ENCODE measurements around the gene HAO1.
"Not testable (repeated sequence)": the region's sequence is repeated elsewhere in the genome, so short reads cannot be mapped to it uniquely, and the experiment has no call there.

The HAO1 gene

DNA sequence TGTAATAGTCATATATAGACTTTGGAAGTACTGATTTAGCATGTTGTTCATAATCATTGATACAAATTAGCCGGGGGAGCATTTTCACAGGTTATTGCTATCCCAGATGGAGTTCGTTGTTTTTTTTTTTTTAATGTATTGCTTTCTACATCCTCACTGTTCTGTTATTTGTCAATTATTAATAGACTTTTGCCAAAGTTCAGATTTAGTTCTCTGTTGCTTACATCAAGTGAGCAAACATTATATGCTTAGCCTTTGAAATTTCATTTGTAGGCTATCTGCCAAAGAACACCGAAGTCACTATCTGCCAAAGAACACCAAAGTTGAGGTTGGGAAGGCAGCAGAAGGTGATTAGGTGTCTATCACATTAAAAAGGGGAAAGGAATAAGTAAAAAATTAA lies at the start of gene HAO1:
TSS of gene HAO1 (minus strand) at position 118 of the 400 bp plus-strand sequence. CDS start at position 82, 36 bp downstream.
- DNase-seq: no peak

DNA sequence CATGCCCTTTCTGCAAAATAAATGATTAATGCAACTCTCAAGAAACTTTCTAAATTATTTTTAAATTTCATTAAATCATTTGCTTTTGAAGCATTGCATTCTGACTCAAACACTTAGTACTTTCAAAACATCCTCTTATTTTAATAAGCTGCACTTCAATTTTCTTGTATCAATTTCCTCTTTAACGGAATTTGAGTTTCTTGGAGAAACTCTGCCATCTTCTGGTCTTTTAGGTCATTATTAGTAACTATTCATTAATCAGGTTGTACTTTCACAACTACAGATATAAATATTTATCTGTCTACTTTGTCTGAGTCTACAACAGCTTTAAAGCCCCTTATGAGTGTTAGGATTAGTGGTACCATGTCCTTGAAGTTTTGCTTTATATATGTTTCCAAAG lies 49.1 kb upstream of the HAO1 start:
- no peak for DNase-seq

- no peak for DNase-seq
These were observed 45.7 kb upstream of the HAO1 start for GRCh38 chr20:7985916-7986315.

DNA sequence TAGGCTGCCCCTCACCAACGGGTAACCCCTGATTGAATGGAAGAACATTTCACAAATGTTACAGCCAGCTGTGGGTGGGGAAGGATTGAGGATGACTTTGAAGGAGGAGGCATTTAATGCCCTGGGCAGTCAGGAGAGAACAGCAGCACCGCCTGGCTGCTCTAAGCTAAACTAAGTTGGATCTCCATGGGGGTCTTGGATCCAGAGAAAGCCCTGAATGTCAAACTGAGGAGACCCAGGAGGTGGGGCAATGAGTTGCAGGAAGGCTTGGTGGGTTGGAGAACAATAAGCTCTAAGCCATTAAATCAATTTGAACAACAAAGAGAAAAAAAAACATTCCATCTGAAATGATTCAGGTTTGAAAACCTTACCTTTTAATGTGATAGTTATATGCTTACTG lies 43.9 kb upstream of the HAO1 start:
- no peak for DNase-seq

- DNase-seq: no peak
These were observed 41.1 kb upstream of the HAO1 start for GRCh38 chr20:7981374-7981773.

DNA sequence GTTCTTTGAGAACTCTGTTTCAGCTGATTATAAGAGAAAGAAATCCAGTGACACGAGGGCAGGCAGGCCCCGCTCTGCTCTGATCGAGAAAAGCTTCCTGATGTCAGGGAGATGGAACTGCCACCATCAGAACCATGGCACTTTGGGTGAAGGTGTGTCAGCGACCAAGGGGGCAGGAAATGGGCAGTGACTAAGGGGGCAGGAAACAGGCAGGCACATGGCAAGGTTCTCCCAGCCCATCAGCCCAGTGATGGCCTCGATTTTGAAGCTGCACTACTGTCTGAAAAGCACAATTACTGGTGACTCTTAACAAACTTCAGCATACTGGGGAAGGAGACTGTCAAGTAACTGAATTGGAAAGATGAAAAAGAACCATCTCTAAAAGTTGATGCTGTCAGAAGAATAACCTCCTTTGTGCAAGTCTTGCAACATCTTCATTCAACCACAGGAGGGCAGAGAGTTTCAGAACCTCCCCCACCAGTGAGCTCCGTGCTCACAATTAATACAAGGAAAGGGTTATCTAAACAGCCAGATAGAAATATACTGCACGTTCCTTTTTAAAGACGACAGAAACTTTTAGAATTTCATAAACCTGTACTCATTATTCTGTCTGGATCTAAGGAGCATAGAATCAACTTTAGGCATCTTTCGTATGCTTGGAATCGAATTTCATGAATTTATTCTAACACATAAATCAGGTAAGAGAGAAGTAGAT lies 40.2 kb upstream of the HAO1 start:
- DNase-seq: no peak

DNA sequence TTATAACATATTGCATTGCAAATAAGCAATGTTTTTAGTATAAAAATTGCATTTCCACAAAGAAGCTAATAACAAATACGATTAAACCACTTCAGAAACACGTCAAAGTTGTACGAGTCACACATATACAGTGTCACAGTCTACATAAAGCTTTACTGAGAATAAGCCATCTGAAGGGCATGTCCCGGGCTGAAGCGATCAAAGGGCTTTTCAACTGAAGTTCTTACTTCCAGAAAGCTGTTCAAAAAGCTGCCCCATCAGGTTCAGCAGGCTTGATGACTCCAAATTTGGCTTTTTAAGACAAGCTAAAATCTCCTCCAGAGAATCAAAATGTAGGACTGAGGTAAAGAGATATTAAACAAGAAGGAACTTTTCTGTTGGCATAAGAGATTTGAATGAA lies 37.5 kb upstream of the HAO1 start:
- no peak for DNase-seq

DNA sequence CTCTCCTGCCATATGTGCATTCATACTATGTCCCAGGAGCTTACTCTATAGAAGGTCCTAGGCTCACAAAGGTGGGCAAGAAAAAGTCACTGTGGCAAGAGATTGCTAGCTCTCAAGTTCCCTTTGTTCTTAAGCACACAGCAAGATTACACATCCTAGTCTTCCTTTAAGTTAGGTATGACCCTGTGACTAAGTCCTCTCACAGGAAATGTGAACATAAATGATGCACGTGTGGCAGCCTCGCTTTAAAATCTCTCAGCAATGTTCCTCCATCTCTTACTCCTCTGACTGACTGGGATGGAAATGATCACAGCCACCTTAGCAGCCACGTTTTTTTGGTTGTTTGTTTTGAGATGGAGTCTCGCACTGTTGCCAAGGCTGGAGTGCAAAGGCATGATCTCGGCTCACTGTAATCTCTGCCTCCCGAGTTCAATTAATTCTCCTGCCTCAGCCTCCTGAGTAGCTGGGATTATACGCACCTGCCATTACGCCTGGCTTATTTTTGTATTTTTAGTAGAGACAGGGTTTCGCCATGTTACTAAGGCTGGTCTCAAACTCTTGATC lies 35.7 kb upstream of the HAO1 start:
- DNase-seq: no peak

GRCh38 chr20:7974785-7975435 lies 34.7 kb upstream of the HAO1 start:
- no peak for DNase-seq

- no peak for DNase-seq
These were observed 31.4 kb upstream of the HAO1 start for GRCh38 chr20:7971536-7972280.

DNA sequence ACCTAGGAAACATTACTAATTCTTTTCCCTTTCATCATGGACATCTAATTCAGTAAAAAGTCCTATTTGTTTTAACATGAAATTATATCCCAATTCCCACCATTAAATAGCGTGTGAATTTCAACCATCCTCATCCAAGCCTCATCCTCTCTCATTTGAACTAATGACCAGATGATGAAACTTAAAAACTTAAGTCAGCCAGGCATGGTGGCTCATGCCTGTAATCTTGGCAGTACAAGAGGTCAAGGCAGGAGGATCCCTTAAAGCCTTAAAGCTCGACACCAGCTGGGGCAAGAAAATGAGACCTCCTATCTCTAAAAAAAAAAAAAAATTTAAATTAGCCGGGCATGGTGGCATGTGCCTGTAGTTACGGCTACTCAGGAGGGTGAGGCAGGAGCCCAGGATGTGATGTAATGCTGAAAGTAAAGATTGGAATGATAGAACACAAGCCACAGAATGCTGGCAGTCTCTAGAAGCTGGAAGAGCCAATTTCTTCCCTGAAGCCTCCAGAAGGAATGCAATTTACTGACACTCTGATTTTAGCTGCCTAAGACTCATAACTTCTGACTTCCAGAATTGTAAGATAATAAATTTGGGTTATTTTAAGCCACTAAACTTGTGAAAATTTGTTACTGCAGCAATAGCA lies 27.1 kb upstream of the HAO1 start:
- DNase-seq: no peak

DNA sequence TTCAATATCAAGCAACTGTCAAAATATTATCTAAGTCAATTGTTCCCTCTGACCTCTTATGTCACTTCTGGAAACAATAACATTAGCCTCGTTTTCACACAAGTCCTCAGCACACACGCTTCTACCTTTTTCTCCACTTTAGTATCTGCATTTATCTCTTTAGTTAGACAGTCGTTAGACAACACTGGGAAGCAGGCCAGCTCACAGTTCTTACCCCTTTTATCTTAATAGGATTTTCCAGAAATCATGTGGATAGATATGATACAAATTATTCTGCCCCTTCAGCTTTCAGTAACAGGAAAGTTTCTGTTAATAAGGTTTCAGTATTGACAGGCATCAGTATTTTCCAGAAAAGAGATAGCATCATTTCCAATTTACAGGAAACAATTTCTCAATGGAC lies 25.9 kb upstream of the HAO1 start:
- no peak for DNase-seq

DNA sequence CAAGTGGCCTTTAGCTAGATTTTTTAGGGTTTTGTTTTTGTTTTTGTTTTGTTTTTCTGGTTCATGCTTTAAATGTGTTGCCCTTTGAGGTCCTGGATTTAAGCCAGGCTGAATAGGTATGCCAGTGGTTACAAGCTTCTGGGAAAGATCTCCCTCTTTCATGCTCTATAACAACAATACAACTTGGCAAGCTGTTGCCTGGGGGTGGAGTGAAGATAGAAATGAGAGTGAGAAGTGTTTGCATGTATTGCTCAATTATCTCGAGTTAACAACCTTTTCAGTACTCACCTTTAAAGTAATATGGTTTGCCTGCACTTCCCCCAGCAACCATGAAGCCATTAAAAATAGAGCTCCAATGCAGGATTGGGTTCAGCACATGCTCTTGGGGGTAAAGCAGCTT lies 19.2 kb upstream of the HAO1 start:
- DNase-seq: no peak

DNA sequence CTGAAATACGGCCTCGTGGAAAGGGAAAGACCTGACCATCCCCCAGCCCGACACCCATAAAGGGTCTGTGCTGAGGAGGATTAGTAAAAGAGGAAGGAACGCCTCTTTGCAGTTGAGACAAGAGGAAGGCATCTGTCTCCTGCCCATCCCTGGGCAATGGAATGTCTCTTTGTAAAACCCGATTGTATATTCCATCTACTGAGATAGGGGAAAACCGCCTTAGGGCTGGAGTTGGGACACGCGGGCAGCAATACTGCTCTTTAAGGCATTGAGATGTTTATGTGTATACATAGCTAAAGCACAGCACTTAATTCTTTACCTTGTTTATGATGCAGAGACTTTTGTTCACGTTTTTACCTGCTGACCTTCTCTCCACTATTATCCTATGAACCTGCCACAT lies 16.3 kb upstream of the HAO1 start:
- DNase-seq: not testable (repeated sequence)

GRCh38 chr20:7950387-7950786 lies 10.1 kb upstream of the HAO1 start:
- DNase-seq: no peak

- DNase-seq: no peak
These were observed 3.6 kb upstream of the HAO1 start for GRCh38 chr20:7943891-7944290.

GRCh38 chr20:7939663-7940062 lies 595 bp downstream of the HAO1 start:
- no peak for DNase-seq

- DNase-seq: no peak
These were observed 2.2 kb downstream of the HAO1 start for GRCh38 chr20:7938058-7938457.

DNA sequence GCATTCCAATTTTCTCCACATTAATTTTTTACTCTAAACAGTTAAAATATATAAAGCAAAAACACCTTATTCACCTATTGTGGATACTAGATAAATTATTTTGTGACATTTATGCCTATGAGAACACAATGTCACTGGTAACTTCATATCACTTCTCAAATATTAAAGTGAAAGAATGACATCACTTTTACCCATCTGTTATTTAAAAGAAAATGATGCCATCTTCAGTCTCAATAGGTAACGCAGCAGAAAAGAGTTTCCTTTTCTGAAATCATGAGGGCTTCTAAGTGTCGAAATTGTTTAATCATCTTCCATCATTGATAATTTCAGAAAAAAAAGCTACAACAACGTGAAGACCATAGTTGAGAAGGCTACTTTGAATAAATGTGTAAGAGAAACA lies 2.9 kb downstream of the HAO1 start:
- no peak for DNase-seq

GRCh38 chr20:7935027-7935551 lies 5.2 kb downstream of the HAO1 start:
- DNase-seq: no peak

- no peak for DNase-seq
These were observed 6.9 kb downstream of the HAO1 start for GRCh38 chr20:7933346-7933745.

DNA sequence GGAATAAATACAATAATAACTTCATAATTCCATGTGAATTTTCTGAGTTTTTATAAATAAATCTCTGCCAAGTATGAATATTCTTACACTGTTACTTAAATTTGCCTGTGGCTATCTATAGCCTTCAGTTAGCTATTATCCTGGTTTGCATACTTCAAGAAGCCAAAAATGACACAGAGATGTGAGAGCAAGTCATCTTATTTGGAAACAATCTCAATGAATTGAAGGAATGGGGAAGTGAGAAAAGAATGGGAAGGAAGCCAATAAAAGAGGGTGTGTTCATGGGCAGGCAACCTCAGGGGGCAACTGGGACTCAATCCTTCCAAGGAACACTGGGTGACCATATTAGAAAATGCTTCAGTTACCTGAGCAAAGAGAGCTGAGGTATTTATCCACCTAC lies 9.9 kb downstream of the HAO1 start:
- no peak for DNase-seq

DNA sequence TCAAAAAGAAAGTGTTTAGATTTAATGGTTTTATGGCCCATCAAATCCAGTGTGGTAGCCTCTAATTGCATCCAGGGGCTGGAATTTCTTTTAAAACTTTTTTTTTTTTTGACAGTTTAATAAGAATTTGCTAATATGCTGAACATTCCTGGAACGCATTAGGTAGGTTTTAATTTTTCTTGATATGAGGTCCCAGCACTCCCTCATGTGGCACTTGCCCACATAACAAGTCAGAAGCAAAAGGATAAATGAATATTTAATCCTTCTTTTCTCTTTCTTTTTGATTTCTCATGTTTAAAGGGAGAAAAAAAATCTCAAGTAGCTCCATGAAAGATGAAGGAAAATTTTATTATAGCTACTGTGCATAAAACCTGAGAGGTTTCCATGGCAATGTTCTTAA lies 13.5 kb downstream of the HAO1 start:
- DNase-seq: no peak
